ENCODE data around the gene DUSP2.
"Not testable (repeated sequence)": the region's sequence is repeated elsewhere in the genome, so short reads cannot be mapped to it uniquely, and the experiment has no call there.

The DUSP2 gene

DNA sequence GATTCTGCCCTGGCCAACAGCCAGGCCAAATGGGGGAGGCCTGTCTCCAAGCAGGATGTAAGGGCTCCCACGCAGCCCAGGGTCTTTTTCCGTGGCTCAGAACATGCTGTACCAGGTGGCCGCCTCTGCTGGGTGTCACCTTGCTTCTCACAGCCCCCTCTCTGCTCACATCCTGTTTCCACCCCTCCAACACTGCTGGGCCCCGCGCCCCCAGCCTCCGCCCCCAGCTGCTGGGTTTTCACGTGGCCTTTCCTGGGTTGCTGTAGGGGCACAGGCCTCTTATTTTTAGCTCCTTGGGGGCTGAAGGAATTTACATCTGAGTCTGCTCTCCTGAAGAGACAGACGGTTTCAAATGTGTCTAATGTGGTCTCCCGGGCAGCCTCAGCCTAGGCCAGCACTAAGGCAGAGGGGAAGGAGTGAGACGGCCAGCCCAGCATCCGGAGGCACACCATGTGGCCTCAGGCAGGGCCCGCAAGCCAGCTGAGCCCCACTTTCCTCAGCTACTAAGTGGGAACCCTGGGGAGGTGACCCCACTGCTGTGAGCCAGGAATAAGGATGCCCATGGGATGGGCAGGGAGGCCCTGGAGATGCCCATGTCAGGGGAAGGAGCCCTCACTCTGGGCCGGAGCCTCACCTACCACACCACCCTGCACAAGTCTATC lies 18.7 kb upstream of the DUSP2 start:
- no peak for DNase-seq

DNA sequence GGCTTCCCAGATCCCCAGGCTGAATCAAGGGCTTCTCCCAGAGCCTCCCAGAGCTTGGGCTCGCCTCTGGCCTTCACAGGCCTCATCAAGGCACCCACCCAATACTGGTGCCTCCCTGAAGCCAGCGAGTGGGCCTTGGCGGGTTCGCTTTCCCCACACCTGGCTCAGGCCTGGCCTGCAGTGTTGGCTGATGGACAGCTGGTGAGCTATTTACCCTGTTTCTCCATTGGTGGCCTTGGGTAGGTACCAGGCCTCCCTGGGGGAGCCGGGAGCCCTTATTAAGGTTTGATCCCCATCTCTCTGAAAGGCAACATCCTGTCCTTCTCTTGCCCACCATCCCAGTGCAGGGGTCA lies 18.2 kb upstream of the DUSP2 start:
- no peak for DNase-seq

DNA sequence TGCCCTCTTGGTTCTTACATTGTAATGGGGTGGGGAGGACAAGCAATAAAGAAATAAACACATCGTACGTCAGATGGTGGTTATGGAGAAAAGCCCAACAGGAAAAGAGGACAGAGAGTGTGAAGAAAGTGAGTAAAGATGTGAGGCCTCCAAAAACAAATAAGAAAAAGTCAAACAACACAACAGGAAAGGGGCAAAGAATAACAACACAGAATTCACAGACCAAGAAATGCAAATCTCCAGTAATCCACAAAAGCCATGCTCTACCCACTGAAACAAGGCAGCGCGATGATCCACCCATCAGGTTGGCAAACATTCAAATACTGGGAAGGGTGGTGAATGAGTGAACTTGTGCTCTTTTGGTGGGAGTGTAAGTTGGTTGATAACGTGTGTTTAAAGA lies 16.7 kb upstream of the DUSP2 start:
- DNase-seq = no peak

DNA sequence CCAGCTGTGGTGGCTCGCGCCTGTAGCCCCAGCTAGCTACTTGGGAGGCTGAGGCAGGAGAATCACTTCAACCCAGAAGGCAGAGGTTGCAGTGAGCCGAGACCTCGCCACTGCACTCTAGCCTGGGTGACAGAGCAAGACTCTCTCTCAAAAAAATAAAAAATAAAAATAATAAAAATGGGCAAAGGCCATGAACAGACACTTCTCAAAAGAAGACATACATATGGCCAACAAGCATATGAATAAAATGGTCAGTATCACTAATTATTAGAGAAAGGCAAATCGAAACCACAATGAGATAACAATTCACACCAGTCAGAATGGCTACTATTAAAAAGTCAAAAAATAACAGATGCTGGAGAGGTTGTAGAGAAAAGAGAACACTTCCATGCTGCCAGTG lies 15.1 kb upstream of the DUSP2 start:
- DNase-seq = not testable (repeated sequence)

DNA sequence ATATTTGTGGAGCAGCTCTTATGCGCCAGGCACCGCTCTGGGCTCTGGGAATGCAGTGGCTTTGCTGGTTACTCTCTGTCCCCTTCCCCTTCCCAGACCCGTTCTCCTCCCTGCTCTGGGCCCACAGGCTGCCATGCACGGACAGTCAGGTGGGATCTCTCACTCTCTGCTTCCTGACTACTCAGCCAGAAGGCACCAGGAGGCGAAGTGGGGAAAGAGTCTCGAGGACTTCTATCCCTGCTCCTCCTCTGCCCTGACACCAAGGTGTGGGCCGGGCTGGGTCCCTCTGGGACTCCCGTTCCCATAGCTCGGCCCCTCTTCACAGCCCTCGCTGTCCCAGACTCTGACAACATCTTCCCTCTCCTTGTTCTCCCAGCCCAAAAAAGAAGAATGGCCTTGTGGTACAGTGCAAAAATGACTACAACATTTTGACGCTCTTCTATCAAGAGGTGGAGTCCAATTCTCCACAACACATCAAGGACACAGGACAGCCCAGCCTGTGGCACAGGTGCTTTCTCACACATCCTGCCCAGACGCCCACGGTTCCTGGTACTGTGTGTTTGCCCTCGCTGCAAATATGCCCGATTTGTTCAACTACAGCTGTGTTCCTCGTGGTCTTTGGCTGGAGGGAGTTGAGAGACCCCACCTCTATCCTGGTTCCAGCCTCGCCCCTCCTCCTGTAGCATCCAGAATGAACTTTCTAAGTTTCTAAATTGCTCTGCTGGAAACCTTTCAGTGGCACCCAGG lies 14.0 kb upstream of the DUSP2 start:
- DNase-seq = no peak

DNA sequence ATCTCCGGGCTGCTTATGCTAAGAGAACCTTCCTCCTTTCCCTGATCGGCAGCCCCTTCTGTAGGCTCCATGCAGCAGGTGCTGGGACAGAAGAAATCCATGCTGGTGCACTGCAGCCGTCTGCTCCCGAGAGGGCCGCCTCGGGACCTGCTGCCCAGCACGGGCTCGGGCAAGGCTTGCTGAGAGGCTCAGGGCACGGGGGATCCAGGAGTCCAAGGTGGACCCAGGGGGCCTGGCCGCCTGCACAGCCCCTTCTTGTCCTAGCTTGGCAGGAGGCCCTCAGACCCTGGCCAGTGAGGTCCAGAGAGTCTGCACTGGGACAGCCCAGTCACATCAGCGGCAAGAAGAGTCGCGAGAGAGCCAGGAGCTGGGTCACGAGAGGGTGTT lies 13.3 kb upstream of the DUSP2 start:
- no peak for DNase-seq

DNA sequence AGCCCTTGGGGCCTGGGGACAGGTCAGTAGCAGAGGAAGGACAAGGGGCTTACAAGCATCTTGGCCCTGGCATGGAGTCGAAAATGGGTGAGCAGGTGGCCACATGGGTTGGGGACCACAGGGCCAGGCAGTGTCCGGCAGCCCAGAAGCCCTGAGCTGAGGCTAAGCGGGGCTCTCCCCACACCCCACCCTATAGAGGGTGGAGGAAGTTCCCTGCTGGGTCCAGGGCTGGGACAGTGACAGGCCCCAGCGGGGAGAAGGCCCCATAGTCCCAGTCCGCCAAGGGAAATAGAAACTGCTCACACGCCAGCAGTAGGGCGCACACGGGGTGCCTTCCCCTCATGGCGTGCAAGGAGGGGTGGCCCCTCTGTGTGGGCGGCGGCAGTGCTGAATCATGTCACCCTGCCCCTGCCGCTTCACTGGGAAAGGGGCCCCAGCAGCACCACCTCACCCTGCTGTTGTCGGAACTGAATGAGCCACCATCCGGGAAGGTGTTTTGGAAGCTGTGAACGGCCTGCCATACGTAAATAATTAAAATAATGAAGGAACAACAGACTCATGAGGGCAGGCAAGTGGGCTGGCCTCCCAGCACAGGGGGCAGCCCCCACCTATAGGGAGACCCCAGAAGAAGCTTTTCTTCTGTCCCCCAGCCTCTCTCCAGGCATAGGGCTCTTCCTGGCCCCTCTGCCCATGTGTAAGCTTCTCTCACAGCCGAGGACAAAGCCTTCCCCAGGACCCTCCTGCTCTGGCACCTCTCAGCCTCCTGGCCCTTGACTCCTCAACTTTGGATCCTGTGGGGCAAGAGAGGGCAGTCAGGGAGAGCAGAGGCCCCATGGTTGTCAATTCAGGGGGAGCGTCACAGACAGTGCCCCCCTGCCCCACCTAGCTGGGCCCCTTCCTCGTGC lies 12.7 kb upstream of the DUSP2 start:
- no peak for DNase-seq

DNA sequence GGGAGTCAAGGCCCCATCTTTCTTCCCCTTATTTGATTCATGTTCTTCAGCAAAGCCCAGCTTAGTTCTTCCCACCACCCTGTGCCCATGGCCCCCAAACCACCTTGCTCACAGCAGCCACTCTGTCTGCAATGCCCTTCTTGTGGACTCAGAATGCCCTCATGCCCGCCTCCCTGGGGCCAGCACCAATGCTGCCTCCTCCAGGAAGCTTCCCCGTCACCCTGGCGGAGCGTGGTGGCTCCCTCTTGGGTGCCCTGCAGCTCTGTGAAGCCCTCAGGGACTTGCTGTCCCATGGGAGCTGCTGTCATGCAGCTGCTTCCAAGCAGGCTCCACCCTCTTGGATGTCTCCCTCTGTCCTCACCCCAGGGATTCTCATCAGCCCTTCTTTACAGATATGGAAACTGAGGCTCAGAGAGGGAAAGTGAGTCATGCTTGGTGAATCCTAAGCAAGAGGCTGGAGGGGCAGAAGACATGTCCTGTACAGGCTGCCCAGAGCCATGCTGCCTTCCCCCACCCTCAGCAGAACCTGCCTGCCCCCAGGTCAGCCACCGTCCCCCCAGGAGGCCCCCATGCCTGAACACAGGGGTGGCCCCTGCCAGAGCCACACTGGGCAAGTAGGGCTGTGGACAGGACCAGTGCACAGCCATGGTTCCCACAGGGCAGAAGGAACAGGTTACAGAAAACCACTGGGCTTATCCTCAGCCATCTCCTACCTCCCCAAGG lies 11.8 kb upstream of the DUSP2 start:
- no peak for DNase-seq

DNA sequence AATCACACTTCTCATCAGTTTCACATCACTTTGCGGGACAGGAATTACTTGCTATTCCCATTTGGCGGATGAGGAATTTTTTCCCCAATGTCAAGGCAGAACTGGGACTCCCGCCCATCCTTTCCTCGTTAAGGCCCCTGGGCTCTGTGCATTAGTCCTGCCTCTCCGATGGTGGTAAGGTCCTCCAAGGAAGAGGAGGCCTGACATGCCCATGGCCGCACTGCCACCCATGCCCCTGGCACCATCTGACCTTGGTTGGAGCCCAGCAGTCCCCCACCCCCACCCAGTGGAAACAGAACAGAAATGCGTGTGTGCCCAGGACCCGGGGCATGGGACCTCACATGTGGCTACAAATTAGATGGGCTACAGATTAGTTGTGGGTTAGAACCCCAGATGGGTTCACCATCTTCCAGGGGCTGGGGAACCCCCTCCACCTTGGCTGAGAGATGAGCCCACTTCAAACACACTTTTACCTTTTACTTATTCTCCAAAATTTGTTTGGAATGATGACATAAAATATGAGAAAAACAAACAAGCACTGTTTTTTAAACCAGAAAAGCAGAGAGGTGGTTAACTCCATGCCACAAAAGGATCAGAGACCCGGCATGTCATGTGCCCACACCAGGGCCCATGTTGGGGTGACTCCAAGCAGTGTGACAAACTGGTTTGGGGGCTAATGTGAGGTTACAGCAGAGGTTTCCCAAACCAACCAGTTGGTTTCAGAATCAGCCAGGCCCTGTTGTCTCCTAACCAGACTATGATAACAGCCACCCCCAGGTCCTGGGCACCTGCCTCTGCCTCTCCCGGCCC lies 11.0 kb upstream of the DUSP2 start:
- no peak for DNase-seq

DNA sequence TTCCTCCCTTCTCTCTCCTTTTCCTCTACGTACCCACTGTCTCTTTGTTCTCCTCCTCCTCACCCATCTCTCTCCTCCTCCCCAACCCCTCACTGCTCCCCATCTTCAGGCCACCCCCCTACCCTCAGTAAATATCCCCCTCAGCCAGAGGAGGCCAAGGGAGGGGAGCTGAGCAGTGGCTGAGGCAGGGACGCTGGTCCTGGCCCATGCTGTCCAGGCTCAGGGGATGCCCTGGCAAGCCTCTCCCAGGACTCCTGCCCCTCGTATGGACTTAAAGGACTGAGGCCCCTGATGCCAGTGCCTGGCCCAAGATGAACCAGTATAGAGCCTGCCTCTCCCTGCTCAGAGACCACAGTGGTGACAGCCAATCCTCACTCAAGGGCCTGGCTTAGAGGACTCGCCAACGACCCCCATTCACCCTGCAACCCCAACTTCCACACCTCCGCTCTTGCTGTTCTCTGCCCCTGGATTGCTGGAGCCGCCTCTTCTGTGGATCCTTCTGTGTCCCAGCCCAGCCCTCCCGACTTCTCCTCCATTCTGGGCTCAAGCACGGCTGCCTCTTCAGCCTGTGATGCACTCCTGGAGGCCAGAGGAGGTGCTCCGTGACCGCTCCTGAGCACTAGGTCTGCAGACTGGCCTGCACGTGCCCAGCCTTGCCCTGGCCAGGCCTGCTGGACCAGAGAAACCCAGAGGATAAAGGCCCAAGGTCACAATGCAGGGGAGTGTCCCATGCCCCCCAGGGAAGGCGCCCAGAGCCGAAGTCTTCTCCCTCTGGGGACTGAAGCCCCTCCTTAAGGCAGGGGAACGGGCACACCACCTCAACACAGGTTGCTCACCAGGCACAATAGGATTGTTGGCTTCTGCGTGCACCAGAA lies 9.5 kb upstream of the DUSP2 start:
- DNase-seq = no peak

DNA sequence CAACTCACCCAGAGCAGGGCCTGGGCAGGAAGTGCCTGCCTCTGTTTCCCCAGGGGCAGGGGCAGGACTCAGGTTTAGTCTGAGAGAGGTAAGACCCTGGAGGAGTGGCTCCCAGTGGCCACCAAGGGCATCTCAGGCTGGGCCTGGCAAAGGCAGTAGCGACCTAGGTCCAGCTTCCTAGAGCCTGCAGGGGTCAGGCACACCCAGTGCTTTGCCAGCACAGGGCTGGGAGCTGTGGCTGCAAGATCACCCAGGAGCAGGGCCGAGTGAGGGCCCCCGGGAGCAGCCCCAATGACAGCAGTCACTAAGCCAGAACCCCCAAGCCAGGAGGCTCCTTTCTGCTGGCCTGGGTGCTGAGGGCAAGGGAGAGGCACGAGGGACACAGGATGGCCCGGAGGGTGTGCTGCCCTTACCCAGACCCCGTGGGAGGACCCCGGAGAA lies 8.8 kb upstream of the DUSP2 start:
- no peak for DNase-seq

DNA sequence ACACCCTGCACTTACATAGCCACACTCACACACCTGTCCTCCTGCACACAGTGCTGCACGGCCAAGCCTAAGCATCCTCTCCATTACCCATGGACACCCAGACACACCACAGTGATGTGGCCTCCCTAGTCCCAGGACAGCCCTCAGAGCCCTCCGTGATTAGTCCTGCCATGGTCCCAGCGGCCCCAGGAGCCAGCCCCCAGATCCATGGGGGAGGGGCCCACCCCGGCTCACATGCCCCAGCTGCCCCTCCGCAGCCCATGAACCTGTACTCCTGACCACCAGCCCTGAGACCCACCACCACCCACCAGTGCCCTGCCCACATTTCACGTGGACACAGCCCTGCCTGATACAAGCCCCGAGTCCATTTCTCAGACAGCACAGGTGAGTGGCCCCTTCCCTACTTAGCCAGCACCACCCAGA lies 8.1 kb upstream of the DUSP2 start:
- no peak for DNase-seq

DNA sequence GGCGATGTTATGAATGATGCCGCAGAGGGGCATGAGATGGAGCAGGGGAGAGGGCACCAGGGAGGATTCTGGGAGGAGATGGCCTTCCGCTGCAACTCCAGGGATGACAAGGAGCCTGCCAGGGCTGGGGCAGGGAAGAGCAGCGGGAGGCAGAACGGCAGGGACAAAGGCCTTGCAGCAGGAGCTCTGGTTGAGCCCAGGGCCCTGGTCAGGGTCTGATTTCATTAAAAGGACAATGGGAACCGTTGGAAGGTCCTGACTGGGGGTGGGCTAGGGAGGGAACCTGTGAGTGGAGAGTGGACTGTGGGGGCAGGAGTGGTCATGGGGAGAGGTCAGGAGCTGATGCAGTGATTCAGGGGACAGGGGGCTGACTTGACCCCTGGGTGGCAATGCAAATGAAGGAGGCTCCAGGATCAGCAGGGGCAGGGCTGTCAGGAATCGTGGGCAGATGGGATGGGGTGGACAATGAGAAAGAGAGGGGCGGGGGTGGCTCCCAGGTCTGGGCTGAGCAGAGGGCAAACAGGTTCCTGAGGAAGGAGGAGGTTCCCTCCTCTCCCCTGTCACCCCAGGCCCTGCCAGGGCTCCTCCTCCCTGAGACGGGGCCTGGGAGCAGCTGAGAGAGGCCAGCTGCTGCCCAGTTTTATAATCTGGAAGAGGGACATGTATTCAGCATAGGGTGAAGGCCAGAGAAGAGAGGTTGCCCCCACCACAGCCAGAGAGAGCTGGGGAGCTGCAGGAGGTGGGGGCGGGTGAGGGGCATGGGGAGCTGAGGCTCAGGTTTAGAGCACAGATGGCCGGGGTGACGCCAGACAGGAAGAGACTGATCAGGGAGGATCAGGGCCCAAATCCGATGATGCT lies 7.3 kb upstream of the DUSP2 start:
- DNase-seq = no peak

DNA sequence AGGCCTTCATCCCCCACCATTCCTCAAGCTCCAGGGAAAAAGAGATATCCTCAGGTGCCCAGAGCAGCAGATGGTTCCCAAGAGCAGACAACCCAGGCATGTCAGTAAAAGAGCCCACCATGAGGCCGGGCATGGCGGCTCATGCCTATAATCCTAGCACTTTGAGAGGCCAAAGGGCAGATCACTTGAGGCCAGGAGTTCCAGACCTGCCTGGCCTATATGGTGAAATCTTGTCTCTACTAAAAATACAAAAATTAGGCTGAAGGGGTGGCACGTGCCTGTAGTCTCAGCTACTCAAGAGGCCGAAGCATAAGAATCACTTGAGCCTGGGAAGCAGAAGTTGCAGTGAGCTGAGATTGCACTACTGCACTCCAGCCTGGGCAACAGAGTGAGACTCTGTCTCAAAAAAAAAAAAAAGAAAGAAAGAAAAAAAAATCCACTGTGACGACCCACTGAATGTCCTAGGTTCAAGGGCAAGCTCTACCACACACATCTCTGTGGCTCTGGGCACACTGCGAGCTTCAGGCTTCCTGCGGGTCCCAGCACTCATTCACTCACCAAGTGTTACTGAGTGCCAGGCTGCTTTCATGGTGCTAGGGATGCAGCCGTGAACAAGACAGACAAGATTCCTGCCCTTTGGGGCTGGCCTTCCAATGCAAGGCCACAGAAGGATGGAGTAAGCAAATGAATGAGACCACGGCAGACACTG lies 6.5 kb upstream of the DUSP2 start:
- DNase-seq = no peak

DNA sequence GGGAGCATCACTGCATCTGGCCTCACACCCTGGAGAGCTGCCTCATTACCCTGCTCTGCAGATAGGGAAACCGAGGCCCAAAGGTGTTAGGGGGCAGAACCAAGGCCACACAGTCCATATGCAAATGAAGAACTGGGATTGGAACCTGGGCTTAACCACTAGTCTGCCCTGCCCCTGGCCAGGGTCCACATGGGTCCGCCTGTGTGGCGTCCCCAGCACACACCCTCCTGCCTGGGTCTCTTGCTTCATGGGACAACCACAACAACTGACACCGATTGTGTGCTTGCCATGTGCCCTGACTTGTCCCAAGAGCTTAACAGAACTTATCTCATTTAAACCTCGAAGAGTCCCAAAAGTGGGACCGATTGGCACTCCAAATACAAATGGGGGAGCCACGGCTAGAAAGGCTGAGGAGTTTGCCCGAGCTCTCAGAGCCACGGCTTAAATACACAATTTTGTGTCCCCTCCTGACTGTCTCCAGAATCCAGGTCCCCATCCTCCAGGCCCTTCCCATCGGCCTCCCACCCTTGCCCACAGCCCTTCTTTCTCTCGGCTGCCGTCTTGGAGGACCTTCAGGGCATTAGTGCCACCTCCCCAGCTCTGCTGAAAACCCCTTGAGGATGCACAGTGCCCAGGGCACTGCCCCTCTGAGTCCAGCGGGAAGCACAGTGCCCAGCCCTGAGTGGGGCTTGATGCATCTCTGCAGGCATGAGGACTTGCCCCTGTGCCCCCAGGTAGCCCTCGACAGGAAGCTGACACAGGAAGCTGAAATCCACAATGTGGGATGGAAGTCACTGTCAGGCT lies 5.8 kb upstream of the DUSP2 start:
- no peak for DNase-seq

DNA sequence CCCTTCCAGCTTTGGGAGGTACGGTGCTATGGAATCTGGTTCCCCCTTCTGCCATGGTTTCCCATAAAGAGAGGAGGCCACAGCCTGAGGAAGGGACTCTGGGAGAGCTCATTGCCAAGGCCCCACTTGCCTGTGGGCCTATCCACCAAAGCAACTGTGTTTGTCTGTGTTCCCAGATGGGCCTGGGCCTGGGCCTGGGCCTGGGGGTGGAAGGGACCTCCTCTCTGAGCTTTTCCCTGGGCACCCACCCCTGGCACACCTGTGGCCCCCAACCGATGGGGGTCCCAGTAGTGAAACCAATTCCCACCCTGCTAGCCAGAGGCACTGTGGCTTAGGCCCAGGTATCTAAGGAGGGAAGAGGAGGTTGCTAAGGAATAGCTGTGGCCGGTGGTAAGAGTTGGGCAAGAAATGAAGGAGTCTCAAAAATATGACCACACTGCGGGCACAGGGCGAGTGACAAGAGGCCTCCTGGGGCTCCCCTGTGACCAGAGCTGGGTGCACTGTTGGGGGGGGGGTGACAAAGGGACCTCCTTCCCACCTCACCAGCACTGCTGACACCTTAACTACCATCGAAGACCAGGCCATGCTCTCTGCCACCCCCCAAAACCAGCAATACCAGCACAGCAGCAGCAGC lies 4.9 kb upstream of the DUSP2 start:
- DNase-seq = no peak
